ENCODE results near the gene MT1G.

MT1G gene

GRCh38 chr16:56643080-56643778, 24.6 kb downstream of the MT1G start:
- H3F3A ChIP-seq (ENCODE audit: low read depth): no peaks in the 10 kb centered on the region
- H2AFZ ChIP-seq (ENCODE audit: low read length): no peak overlapping the region
- no peak overlapping the region for H3K4me2 ChIP-seq (ENCODE audit: low read depth, low read length, poor library complexity, severe bottlenecking)
- H3K4me3 ChIP-seq (ENCODE audit: low read length, poor library complexity, severe bottlenecking): no peak overlapping the region
- TF ChIP-seq EZH2phosphoT487 (IDR thresholded peaks at IDR 0.05; ENCODE audit: borderline replicate concordance) (no peak), CTCF (conservative IDR thresholded peaks at IDR 0.05; ENCODE audit: low read length) (peak; percentile 12; the same call in 1 of the 2 replicates)
- no peaks in the 10 kb centered on the region for H4K20me1 ChIP-seq (ENCODE audit: insufficient read depth, low read length, poor library complexity, severe bottlenecking)
- H3K79me2 ChIP-seq (ENCODE audit: insufficient read depth, low read length): no peaks in the 10 kb centered on the region
- H3K36me3 ChIP-seq (ENCODE audit: insufficient read depth, low read length): no peaks in the 10 kb centered on the region
- no peaks in the 10 kb centered on the region for H3K4me1 ChIP-seq (ENCODE audit: insufficient read depth, low read length, poor library complexity, severe bottlenecking)
- no peak overlapping the region for H3K9ac ChIP-seq (ENCODE audit: low read depth, low read length, poor library complexity, severe bottlenecking)
- H3K27me3 ChIP-seq (ENCODE audit: insufficient read depth, low read length, poor library complexity, severe bottlenecking): no peaks in the 10 kb centered on the region
- no peaks in the 10 kb centered on the region for H3K9me2 ChIP-seq (replicated peaks; ENCODE audit: low read depth, low read length)
- H3K9me3 ChIP-seq (ENCODE audit: insufficient read depth, low read depth, low read length): no peaks in the 10 kb centered on the region

- Histone ChIP-seq H3K9ac (ENCODE audit: low read depth, low read length, poor library complexity, severe bottlenecking) (no peak overlapping the region), H3K4me1 (ENCODE audit: insufficient read depth, low read length, poor library complexity, severe bottlenecking) (no peaks in the 10 kb centered on the region), H3K79me2 (ENCODE audit: insufficient read depth, low read length) (no peaks in the 10 kb centered on the region), H3K9me2 (replicated peaks; ENCODE audit: low read depth, low read length) (no peaks in the 10 kb centered on the region), H3K36me3 (ENCODE audit: insufficient read depth, low read length) (no peaks in the 10 kb centered on the region), H3F3A (ENCODE audit: low read depth) (no peaks in the 10 kb centered on the region), H2AFZ (ENCODE audit: low read length) (no peak overlapping the region), H3K4me3 (ENCODE audit: low read length, poor library complexity, severe bottlenecking) (no peak overlapping the region), H3K4me2 (ENCODE audit: low read depth, low read length, poor library complexity, severe bottlenecking) (no peak overlapping the region), H3K9me3 (ENCODE audit: insufficient read depth, low read depth, low read length) (no peaks in the 10 kb centered on the region), H3K27me3 (ENCODE audit: insufficient read depth, low read length, poor library complexity, severe bottlenecking) (no peaks in the 10 kb centered on the region), H4K20me1 (ENCODE audit: insufficient read depth, low read length, poor library complexity, severe bottlenecking) (no peaks in the 10 kb centered on the region)
- TF ChIP-seq EZH2phosphoT487 (IDR thresholded peaks at IDR 0.05; ENCODE audit: borderline replicate concordance): no peak
- TF ChIP-seq CTCF (conservative IDR thresholded peaks at IDR 0.05; ENCODE audit: low read length): no peak
Measured at GRCh38 chr16:56641166-56641565, 26.7 kb downstream of the MT1G start.

GRCh38 chr16:56640076-56640475, 27.8 kb downstream of the MT1G start:
- Histone ChIP-seq H3K4me3 (ENCODE audit: low read length, poor library complexity, severe bottlenecking) (no peak overlapping the region), H3K27me3 (ENCODE audit: insufficient read depth, low read length, poor library complexity, severe bottlenecking) (no peaks in the 10 kb centered on the region), H3F3A (ENCODE audit: low read depth) (no peaks in the 10 kb centered on the region), H3K9ac (ENCODE audit: low read depth, low read length, poor library complexity, severe bottlenecking) (no peak overlapping the region), H3K9me2 (replicated peaks; ENCODE audit: low read depth, low read length) (no peaks in the 10 kb centered on the region), H3K9me3 (ENCODE audit: insufficient read depth, low read depth, low read length) (no peaks in the 10 kb centered on the region), H3K4me1 (ENCODE audit: insufficient read depth, low read length, poor library complexity, severe bottlenecking) (no peaks in the 10 kb centered on the region), H2AFZ (ENCODE audit: low read length) (no peak overlapping the region), H3K4me2 (ENCODE audit: low read depth, low read length, poor library complexity, severe bottlenecking) (no peak overlapping the region), H3K79me2 (ENCODE audit: insufficient read depth, low read length) (no peaks in the 10 kb centered on the region), H4K20me1 (ENCODE audit: insufficient read depth, low read length, poor library complexity, severe bottlenecking) (no peaks in the 10 kb centered on the region), H3K36me3 (ENCODE audit: insufficient read depth, low read length) (no peaks in the 10 kb centered on the region)
- no peak for TF ChIP-seq CTCF (conservative IDR thresholded peaks at IDR 0.05; ENCODE audit: low read length)
- TF ChIP-seq EZH2phosphoT487 (IDR thresholded peaks at IDR 0.05; ENCODE audit: borderline replicate concordance): no peak

Measured in Loucy (cell line).